A172 (cell line): Measurements from ENCODE around the gene PDPK1. TPM values are rescaled to one million over a fixed set of nuclear protein-coding genes. Genes with fewer than 3 reads are reported as not detected.

ENCODE experiments used
- DNase-seq: peaks from one replicate; pipeline ENCODE4 v3.0.0-alpha.2; 2015; ENCODE audit warnings: low spot score
- total RNA-seq: library from RNA; depleted of rRNA; stranded (reverse); fragments of >200 nt; shearing (Covaris generic); gene quantifications from 2 replicates; pipeline ENCODE4 v1.2.3, GENCODE V29; 2014

PDPK1 gene
- total RNA-seq, 1 experiment from 2014 or later = 21.1 TPM

DNA sequence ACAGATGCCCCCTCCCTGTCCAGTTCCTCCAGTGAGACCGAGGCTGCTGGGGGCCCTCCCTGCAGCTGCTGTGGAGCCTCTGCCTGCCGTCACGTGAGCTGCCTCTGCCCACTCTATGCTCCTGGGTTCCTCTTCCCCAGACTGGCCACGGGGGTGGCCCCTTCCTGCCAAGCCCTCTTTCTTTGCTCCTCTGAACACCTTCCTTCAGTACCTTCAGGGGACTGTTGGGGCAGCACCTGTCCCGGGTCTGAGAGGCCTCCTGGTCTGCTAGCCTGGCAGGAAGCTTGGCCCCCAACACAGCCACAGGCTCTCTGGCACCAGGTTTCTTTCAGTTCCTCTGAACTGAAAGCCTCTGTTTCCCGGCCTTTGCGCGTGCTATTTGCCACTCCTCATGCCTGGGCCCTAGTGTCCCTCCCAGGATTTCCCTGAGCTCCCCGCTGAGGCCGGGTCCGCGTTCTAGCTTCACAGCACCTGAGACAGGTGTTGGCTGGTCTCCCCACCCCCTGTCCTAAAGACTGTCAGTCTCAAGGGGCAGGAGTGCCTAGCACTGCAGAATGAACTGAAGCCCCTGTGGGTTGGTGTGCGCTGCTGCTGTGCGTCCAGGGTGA, 30.7 kb upstream of the PDPK1 start:
- no peak for DNase-seq

- no peak for DNase-seq
These were observed 30.2 kb upstream of the PDPK1 start for GRCh38 chr16:2507665-2508064.

DNA sequence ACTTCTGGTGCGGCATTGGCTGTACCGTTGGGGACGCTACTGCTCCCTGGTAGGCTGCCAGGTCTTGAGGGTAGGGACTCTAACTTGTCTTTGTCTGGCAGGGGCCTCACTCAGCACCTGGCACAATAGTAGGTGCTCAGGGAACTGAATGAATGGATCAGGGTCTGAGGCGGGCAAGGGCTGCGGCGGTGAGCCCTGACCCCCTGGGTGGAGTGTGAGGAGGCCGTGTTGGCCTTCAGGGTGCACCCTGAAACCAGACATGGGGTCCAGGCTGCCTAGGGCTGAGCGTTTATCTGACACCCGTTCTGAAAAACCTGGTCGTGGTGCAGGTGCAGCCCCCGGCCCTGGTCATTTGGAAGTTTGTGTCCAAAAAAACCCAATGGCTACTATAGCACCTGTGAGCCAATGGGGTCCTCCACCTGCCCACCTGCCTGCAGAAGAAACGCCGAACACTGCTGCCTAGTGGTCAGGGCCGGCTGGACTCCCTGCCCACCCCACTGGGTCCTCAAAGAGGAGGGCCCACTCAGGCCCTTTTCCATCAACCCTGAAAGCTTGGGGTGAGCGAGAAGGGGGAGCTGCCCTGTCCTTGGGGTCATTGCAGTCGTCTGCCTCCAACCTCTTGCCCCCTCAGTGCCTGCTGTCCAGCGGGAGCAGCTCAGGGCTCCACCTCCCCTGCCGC, 29.0 kb upstream of the PDPK1 start:
- no peak for DNase-seq

DNA sequence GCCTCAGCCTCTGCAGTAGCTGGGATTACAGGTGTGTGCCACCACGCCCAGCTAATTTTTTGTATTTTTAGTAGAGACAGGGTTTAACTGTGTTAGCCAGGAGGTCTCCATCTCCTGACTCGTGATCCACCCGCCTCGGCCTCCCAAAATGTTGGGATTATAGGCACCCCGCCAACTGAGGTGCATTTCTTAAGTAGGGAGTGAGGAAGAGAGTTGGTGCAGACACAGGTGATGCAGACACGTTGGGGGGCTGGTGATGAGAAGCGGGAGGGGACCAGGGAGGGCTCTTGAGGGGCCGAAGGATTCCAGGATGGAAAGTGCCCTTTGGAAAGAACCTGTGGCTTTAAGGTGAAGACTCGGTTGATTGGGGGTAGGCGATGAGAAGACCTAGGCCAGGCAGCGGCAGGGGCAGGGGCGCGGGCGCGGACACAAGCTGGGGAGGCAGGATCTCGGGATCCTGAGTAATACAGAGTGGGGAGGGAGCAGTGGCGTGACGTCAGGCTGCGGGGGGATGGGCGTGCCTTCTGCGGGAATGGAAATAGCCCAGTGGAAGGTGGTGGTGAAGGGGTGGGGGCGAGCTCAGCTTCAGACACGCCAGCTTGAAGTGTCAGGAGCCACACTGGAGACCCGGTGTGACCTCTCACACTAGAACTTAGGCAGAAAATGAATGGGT, 26.6 kb upstream of the PDPK1 start:
- no peak for DNase-seq

- DNase-seq = no peak
These were observed 25.7 kb upstream of the PDPK1 start for GRCh38 chr16:2511996-2512734.

DNA sequence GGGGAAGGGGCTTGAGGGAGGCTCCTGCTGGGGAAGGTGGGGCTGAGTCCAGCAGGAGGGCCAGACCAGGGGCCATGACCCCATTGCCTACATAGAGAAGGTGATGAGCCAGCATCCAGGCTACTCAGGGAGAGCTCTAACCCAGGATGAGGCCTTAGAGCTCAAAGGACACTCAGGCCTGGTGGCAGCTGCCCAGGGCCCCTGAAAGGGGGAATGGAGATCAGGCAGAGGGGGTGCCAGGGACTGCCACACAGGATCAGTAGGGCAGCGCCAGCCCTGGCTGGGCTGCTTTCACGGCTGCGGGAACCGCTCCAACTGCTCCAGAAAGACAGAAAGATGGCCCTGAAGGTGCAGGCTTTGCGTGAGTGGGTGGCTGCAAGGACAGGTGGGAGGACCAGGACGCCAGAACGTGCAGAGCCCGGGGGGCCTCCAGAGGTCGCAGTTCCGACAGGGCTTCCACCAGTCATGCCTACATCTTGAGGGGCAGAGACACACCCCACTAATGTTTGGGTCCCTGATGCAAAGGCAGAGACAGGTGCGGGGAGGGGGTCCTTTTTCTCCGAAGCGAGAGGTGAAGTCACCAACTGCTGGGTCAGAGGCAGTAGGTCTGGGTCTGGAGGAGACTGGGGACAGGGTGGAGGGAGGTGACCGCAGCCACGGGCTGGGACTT, 25.0 kb upstream of the PDPK1 start:
- no peak for DNase-seq

DNA sequence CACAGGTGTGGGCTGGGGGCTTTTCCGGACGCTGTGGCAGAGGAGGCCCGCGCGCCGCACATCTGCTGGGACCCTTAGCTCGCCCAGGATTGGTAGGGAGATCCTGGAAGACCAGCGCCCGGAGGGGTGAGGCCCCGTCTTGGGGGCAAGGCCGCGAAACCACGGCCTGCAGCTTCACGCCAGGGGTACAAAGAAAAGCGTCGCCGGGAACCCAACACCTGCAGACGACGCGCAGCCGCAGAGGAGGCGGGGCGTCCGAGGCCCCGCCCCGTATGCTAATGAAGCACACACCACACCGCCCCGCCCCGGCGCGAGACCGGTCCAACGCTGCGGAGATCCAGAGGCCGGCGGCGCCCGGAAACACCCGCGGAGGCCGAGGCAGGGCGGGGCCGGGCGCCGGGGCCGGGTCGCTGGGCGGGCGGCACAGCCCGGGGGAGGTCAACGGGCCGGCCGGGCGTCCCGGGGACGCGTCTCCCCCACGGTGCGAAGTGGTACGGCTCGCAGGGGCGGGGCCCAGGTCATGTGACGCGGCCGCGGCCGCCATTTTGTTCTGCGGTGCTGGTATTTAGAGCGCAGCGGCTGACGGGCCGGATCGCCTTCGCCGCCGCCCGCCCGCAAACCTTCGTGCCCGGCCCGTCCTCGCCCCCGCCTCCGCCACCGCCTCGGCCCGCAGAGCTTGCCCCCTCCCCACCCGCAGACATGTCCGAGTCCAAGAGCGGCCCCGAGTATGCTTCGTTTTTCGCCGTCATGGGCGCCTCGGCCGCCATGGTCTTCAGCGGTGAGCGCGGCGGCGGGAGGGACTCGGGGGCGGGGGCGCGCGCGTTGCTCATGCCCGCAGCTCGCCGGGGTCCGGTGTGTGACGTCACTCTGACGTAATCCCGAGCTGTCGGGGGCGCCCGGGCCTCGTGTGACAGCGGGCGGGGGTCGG, 24.2 kb upstream of the PDPK1 start, which contains the start of gene ATP6V0C:
TSS of gene ATP6V0C (plus strand) at position 548 of the 928 bp plus-strand sequence. CDS start at position 700, 152 bp downstream.
- DNase-seq = peak; percentile 79

GRCh38 chr16:2514333-2515179, 23.3 kb upstream of the PDPK1 start:
- no peak for DNase-seq

GRCh38 chr16:2515180-2515851, 22.5 kb upstream of the PDPK1 start:
- DNase-seq = no peak

- DNase-seq = no peak
These were observed 21.2 kb upstream of the PDPK1 start for GRCh38 chr16:2516391-2517240.

- no peak for DNase-seq
These were observed 19.7 kb upstream of the PDPK1 start for GRCh38 chr16:2517954-2518605.

- no peak for DNase-seq
These were observed 18.8 kb upstream of the PDPK1 start for GRCh38 chr16:2518823-2519710.

- no peak for DNase-seq
These were observed 18.1 kb upstream of the PDPK1 start for GRCh38 chr16:2519711-2520080.

DNA sequence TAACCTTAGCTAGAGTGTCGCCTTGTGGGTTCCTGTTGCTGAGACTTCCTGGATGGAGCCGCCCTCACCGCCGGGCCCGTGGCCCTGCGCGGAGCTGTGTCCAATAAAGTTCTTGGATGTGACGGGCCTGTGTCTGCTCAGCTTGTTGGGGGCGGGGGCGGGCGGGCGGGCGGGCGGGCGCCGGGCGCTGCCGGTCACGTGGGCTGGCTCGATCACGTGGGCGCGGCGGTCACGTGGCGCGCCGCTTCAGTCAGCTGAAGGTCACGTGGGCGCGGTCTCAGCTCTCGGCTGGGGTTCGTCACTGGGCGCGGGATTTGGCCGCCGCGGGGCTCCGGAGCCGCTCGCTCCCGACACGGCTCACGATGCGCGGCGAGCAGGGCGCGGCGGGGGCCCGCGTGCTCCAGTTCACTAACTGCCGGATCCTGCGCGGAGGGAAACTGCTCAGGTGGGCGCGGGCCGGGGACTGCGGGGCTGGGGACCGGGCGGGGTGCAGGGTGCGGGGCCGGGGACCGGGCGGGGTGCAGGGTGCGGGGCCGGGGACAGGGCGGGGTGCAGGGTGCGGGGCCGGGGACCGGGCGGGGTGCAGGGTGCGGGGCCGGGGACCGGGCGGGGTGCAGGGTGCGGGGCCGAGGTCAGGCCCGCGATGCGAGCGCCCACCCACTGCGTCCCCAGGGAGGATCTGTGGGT, 17.6 kb upstream of the PDPK1 start, which contains the start of gene AMDHD2:
TSS of gene AMDHD2 (plus strand) at position 275 of the 687 bp plus-strand sequence. CDS start at position 363, 88 bp downstream.
- peak; percentile 79 for DNase-seq

DNA sequence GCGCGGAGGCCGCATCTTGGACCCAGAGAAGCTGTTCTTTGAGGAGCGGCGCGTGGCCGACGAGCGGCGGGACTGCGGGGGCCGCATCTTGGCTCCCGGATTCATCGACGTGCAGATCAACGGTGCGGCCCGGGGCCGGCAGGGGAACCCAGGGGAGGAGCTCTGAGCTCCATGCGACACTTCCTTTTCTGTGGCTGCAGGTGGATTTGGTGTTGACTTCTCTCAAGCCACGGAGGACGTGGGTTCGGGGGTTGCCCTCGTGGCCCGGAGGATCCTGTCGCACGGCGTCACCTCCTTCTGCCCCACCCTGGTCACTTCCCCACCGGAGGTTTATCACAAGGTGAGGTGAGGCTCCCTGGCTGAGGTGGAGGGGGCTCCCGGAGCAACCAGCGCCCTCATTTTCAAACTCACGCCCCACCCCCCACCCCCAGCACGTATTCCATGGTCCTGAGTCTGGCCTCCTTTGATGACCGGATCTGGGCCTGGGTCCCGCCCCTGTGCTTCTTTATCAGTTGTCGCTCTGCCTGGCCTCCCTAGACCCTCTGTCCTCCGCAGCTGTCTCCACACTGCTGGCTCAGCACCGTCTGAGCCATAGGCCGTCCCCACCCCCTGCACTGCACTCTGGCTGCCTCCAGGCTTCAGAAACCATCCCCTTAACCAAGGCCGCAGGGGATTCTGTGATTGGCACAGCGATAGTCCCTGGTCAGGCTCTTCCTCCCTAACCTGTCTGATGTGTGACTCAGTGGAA, 16.9 kb upstream of the PDPK1 start:
- no peak for DNase-seq
